Progenitor cell of endocrine pancreas (in vitro differentiated cells): ENCODE measurements around the gene AGPAT2. TPM values are rescaled to one million over a fixed set of nuclear protein-coding genes. Genes with fewer than 3 reads are reported as not detected.
A peak's percentile ranks its signal among the peaks of the same experiment; 100 is the strongest.

Experiments used
- DNase-seq: peaks from one replicate; pipeline ENCODE4 v3.0.0; 2021; ENCODE audit warnings: low spot score; ENCODE audit not compliant: unreplicated experiment
- H3K27ac Mint-ChIP-seq: 2 replicates; pipeline ENCODE4 v1.8.0; 2021; ENCODE audit warnings: mild to moderate bottlenecking, moderate library complexity, mixed read lengths
- H3K27me3 Mint-ChIP-seq: 2 replicates; pipeline ENCODE4 v1.8.0; 2021; ENCODE audit warnings: mixed read lengths
- H3K36me3 Mint-ChIP-seq: 2 replicates; pipeline ENCODE4 v1.8.0; 2022; ENCODE audit warnings: mixed read lengths; ENCODE audit not compliant: insufficient read depth
- H3K4me1 Mint-ChIP-seq: 2 replicates; pipeline ENCODE4 v1.8.0; 2021; ENCODE audit warnings: low read depth, mixed read lengths
- H3K4me3 Mint-ChIP-seq: 2 replicates; pipeline ENCODE4 v1.8.0; 2021; ENCODE audit warnings: low read depth, mild to moderate bottlenecking, moderate library complexity, mixed read lengths
- H3K9me3 Mint-ChIP-seq: 2 replicates; pipeline ENCODE4 v1.8.0; 2021; ENCODE audit warnings: low read depth, mixed read lengths
- CTCF ChIP-seq: fragments of 200-600 bp; sonication (generic); IDR thresholded peaks from one replicate; pipeline ENCODE4 v1.5.0; 2021; ENCODE audit warnings: antibody characterized with exemption, mild to moderate bottlenecking; ENCODE audit not compliant: unreplicated experiment
- total RNA-seq: library from RNA; stranded (reverse); gene quantifications from 2 replicates; pipeline ENCODE4 v1.2.1, GENCODE V29; 2021

Gene AGPAT2
- total RNA-seq, 1 donor from 2014 or later = 28.0 TPM

DNA sequence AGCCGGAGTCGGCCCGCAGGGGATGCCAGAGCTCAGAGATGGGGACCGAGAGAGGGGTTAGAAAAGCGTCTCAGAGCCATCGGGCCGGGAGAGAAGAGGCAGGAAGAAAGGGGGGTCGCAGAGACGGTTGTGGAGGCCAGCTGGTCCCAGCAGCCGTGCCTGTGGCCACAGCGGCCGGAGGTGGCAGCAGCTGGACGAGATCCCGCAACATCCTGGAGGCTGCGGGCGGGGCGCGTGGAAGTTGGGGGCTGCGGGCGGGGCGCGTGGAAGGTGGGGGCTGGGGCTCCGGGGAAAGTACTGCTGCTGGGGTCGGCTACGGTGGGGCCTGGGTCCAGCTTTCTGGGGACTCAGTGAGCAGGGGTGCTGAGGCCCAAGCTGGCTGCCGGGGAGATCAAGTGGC, 59.0 kb downstream of the AGPAT2 start:
- Mint-ChIP-seq H3K36me3 (no peaks in the 10 kb centered on the region), H3K9me3 (no peaks in the 10 kb centered on the region), H3K4me3 (no peak overlapping the region), H3K27ac (no peak overlapping the region), H3K27me3 (peaks cover 1% of the 10 kb centered on the region), H3K4me1 (peaks cover 20% of the 10 kb centered on the region)
- no peak for TF ChIP-seq CTCF
- DNase-seq = no peak

GRCh38 chr9:136627703-136628102, 59.6 kb downstream of the AGPAT2 start:
- H3K4me1 Mint-ChIP-seq = peaks cover 20% of the 10 kb centered on the region
- H3K9me3 Mint-ChIP-seq = no peaks in the 10 kb centered on the region

DNA sequence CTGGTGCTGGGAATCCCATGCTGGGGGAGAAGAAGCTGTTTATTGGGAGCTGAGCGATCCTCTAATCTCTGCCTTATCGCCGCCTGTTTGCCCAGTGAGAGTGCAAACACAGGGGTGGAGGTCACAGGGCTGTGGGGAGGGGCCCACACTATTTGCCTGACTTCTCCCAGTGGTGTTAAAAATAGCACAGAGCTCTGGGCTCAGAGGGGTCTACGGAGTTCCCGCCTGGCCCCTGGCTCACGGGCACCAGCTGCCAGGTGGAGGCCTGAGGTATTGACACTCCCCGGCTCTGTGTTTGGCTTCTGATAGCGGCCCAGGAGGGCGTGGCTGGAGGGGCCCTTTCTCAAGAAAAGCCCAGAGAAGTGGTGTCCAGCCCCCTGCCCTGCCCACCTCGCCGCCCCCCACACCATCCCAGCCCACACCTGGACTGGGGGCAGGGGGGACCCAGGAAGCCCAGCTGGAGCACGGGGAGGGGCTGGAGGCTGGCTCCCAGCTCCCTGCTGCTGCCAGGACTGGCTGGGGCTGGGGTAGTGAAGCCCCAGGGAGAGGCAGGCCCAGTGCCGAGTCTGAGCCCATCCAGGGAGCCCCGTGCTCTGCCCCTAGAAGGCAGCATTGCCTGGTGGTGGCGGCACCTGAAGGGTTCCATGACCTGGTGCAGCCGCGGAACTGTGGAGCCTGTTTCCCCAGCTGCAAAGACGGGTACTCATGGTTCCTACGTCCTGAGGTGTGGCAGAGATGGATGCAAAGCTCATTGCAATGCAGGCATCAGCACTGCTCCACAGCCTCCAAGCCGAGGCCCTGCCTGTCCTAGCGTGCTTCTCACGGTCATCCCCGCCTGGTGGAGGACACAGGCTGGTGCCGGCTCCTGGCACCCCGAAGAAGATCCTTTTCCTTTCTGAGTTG, 60.3 kb downstream of the AGPAT2 start:
- Mint-ChIP-seq H3K27ac (peak overlapping the region; percentile 82), H3K36me3 (no peaks in the 10 kb centered on the region), H3K27me3 (peaks cover 5% of the 10 kb centered on the region), H3K9me3 (no peaks in the 10 kb centered on the region), H3K4me1 (peaks cover 20% of the 10 kb centered on the region), H3K4me3 (peak overlapping the region; percentile 49)
- peak; percentile 32 for TF ChIP-seq CTCF
- peak; percentile 75 for DNase-seq

More at GRCh38 chr9:136627703-136628102, 59.6 kb downstream of the AGPAT2 start:
- DNase-seq = no peak
- TF ChIP-seq CTCF = no peak
- Mint-ChIP-seq H3K36me3 (no peaks in the 10 kb centered on the region), H3K4me3 (peak overlapping the region; percentile 49), H3K27me3 (peaks cover 2% of the 10 kb centered on the region), H3K27ac (peak overlapping the region; percentile 82)

DNA sequence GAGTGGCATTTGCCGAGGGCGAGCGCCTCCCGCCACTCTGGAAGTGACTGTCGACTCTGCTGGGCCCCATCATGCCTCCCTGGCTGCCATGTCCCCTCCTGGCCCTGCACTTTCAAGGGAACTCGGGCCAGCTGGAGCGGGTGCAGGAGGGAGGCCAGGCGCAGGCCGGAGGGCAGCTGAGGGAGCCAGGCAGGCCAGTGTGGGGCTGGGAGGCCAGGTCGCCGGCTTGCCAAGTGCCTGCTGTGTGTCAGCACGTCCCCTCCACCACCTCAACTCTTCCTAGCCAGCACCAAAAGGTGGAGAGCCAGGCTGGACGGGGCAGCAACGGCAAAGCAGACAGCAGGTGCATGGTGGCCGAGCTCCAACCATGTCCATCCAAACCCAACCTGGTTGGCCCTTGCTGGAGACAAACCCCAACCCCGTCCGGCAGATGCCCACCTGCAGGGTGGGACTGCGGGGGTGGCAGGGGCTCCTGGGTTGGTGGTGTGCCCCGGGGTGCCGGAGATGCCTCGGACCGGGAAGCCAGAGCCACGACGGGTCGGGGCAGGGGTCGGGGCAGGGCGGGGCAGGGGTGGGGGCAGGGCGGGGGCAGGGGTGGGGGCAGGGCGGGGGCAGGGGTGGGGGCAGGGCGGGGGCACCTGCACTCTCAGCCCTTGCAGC, 61.1 kb downstream of the AGPAT2 start:
- no peak for DNase-seq
- H3K9me3 Mint-ChIP-seq = no peaks in the 10 kb centered on the region
- no peak for TF ChIP-seq CTCF
- H3K4me1 Mint-ChIP-seq = peaks cover 20% of the 10 kb centered on the region
- no peaks in the 10 kb centered on the region for H3K36me3 Mint-ChIP-seq
- peak overlapping the region; percentile 13 for H3K27ac Mint-ChIP-seq
- H3K4me3 Mint-ChIP-seq = no peak overlapping the region
- H3K27me3 Mint-ChIP-seq = peaks cover 5% of the 10 kb centered on the region
